MCF 10A (cell line): ENCODE results near the gene MARK3. TPM values are rescaled to one million over a fixed set of nuclear protein-coding genes. Genes with fewer than 3 reads are reported as not detected.

Experiments
- BruUV-seq: library from RNA; stranded (reverse); fragments of 400-500 nt; replicated peaks from 2 replicates; lab custom pipeline; 2021; lab: Mats Ljungman, UMichigan
- CTCF ChIA-PET: fragments of 300-600 bp; sonication (Branson Sonifier 250); formaldehyde crosslinking; extraction: SDS; loops from one replicate; lab custom pipeline; 2021; ENCODE audit warnings: antibody characterized with exemption, inconsistent platforms; lab: Yijun Ruan, JAX
- POLR2A ChIA-PET: fragments of 300-600, 350-650 bp; sonication (Branson Sonifier 250); formaldehyde crosslinking; extraction: SDS; loops from one replicate; lab custom pipeline; 2020; ENCODE audit warnings: antibody characterized with exemption, inconsistent platforms; lab: Yijun Ruan, JAX
- DNase-seq: peaks from one replicate; pipeline ENCODE4 v3.0.0-alpha.2; 2018; ENCODE audit not compliant: unreplicated experiment
- H3K27ac Mint-ChIP-seq: one replicate; pipeline ENCODE4 v1.8.0; 2022; ENCODE audit warnings: mild to moderate bottlenecking, low read depth, mixed read lengths; ENCODE audit not compliant: unreplicated experiment
- H3K27me3 Mint-ChIP-seq: one replicate; pipeline ENCODE4 v1.8.0; 2022; ENCODE audit warnings: mixed read lengths; ENCODE audit not compliant: insufficient read depth, unreplicated experiment
- H3K36me3 Mint-ChIP-seq: one replicate; pipeline ENCODE4 v1.8.0; 2022; ENCODE audit warnings: mild to moderate bottlenecking, moderate library complexity, mixed read lengths; ENCODE audit not compliant: insufficient read depth, unreplicated experiment
- H3K4me1 Mint-ChIP-seq: one replicate; pipeline ENCODE4 v1.8.0; 2022; ENCODE audit warnings: mixed read lengths; ENCODE audit not compliant: insufficient read depth, unreplicated experiment
- H3K4me3 Mint-ChIP-seq: one replicate; pipeline ENCODE4 v1.8.0; 2022; ENCODE audit warnings: mild to moderate bottlenecking, moderate library complexity, mixed read lengths; ENCODE audit not compliant: unreplicated experiment
- H3K9me3 Mint-ChIP-seq: one replicate; pipeline ENCODE4 v1.8.0; 2022; ENCODE audit warnings: mixed read lengths; ENCODE audit not compliant: unreplicated experiment
- CTCF ChIP-seq: fragments of 200-600 bp; IDR thresholded peaks from one replicate; pipeline ENCODE4 v1.8.0; 2022; ENCODE audit warnings: antibody characterized with exemption, mild to moderate bottlenecking; ENCODE audit not compliant: unreplicated experiment
- intact Hi-C: fragments of 100-400 bp; cut with micrococcal nuclease; formaldehyde crosslinking; loops from 2 replicates; pipeline ENCODE4 v1.14.1; 2022
- total RNA-seq: library from RNA; stranded (reverse); gene quantifications from 2 replicates; pipeline ENCODE4 v1.2.3, GENCODE V29; 2022

The MARK3 gene
- total RNA-seq, 1 experiment from 2014 or later, result 130 TPM

- Mint-ChIP-seq H3K9me3 (no peaks in the 10 kb centered on the region), H3K27ac (no peak overlapping the region), H3K36me3 (peaks cover 80% of the 10 kb centered on the region), H3K4me1 (no peaks in the 10 kb centered on the region), H3K4me3 (no peak overlapping the region), H3K27me3 (no peaks in the 10 kb centered on the region)
- ChIA-PET POLR2A (interaction anchor here (0.6 kb wide), 1 partner anchor 540 kb away, joined by 3 read pairs; no protein-coding TSS in a partner anchor), CTCF (interaction anchor here (0.6 kb wide), 1 partner anchor 53 kb away, joined by 3 read pairs; no protein-coding TSS in a partner anchor)
- intact Hi-C loops, result no loop called here
- no peak for TF ChIP-seq CTCF
- no TSS peak for BruUV-seq
- DNase-seq, result no peak
Measured at GRCh38 chr14:103489621-103490020, 104.4 kb downstream of the MARK3 start.

- TF ChIP-seq CTCF, result no peak
- ChIA-PET CTCF (interaction anchor here (0.6 kb wide), 1 partner anchor 392 kb away, joined by 3 read pairs; no protein-coding TSS in a partner anchor), POLR2A (interaction anchor here (0.9 to 2.6 kb wide), 2 partner anchors 8 to 26 kb away, joined by 3 to 7 read pairs; no protein-coding TSS in a partner anchor)
- intact Hi-C loops, result no loop called here
- H3K9me3 Mint-ChIP-seq, result no peaks in the 10 kb centered on the region
- DNase-seq, result no peak
- no peak overlapping the region for H3K27ac Mint-ChIP-seq
- no peak overlapping the region for H3K4me3 Mint-ChIP-seq
- no peaks in the 10 kb centered on the region for H3K4me1 Mint-ChIP-seq
- H3K36me3 Mint-ChIP-seq, result peaks cover 85% of the 10 kb centered on the region
- no TSS peak for BruUV-seq
- H3K27me3 Mint-ChIP-seq, result no peaks in the 10 kb centered on the region
Measured at GRCh38 chr14:103491691-103492090, 106.5 kb downstream of the MARK3 start.

DNA sequence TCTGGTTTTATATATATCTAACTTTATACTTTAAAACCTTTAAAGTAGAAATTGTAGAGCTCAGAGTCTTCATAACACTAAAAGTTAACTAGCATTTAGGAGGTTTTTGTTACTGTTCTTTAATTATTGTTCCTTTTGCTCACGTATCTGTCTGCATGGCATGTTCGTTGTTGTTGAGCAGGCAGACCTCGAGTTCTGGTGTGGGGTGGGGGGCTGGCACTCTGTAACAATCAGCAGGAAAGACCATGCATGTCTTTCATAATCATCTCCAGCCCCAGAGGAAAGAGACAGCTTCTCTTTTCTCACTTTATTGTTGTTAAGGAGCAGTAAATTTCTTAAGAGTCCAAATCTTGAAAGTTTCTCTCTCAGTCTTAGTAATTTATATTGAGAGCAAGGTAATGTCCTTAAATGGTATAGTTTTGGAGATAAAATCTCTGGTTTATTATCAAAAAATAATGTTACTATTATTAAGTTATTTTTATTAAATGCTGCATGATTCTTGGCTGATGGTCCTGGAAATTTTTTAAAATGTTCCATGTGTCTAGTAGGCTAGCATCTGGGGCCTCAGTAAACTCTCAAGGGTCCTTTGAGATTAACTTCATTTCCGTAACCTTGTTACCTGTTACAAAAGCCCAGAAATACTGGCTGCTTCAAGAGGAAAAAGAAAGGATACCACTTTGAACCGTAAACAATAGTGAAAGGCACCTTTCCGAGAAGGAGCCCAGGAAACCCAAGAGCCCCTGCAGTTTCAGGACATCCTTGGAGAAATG is 107.1 kb downstream of the MARK3 start:
- no peak overlapping the region for H3K27ac Mint-ChIP-seq
- BruUV-seq, result no TSS peak
- DNase-seq, result no peak

More for the DNA sequence above, 107.1 kb downstream of the MARK3 start:
- no peaks in the 10 kb centered on the region for H3K9me3 Mint-ChIP-seq
- H3K27me3 Mint-ChIP-seq, result no peaks in the 10 kb centered on the region
- no peaks in the 10 kb centered on the region for H3K4me1 Mint-ChIP-seq
- H3K4me3 Mint-ChIP-seq, result no peak overlapping the region
- H3K36me3 Mint-ChIP-seq, result peaks cover 88% of the 10 kb centered on the region
- TF ChIP-seq CTCF, result no peak
- intact Hi-C loops, result no loop called here
- ChIA-PET CTCF (no interaction called here), POLR2A (interaction anchor here (0.9 to 2.6 kb wide), 2 partner anchors 9 to 26 kb away, joined by 3 to 7 read pairs; no protein-coding TSS in a partner anchor)
